Left lung (tissue), 10 donors: ENCODE results near the gene PDYN. TPM values are rescaled to one million over a fixed set of nuclear protein-coding genes. Genes with fewer than 3 reads are reported as not detected.

Source experiments
- ATAC-seq: fragments of 200-7000 bp; cut with Tn5 transposase; one replicate; pipeline ENCODE4 v1.9.1; 2020; ENCODE audit warnings: moderate library complexity
- DNase-seq, 4 donors: peaks; one replicate each; pipeline ENCODE4 v3.0.0-alpha.2; 2013 to 2020
- H3K27ac ChIP-seq, 2 donors: fragments of 200-600 bp; sonication (generic) in 1 of 2; one replicate each; pipeline versions ENCODE4 v1.5.0 to v1.8.0; 2020 to 2021
- H3K27me3 ChIP-seq, 2 donors: fragments of 200-600 bp; sonication (generic) in 1 of 2; one replicate each; pipeline versions ENCODE4 v1.5.0 to v1.8.0; 2020 to 2021
- H3K36me3 ChIP-seq, 2 donors: fragments of 200-600 bp; sonication (generic) in 1 of 2; one replicate each; pipeline versions ENCODE4 v1.5.0 to v1.8.0; 2020 to 2021
- H3K4me1 ChIP-seq, 2 donors: fragments of 200-600 bp; one replicate each; pipeline ENCODE4 v1.8.0; 2021
- H3K4me3 ChIP-seq, 2 donors: fragments of 200-600 bp; sonication (generic) in 1 of 2; one replicate each; pipeline versions ENCODE4 v1.5.0 to v1.8.0; 2020 to 2021; ENCODE audit warnings: mild to moderate bottlenecking in 1 of 2
- H3K9me3 ChIP-seq, 2 donors: fragments of 200-600 bp; sonication (generic) in 1 of 2; one replicate each; pipeline versions ENCODE4 v1.5.0 to v1.8.0; 2020 to 2021
- intact Hi-C, 2 donors: fragments of 100-400 bp; cut with DNase I; formaldehyde crosslinking; loops; one replicate each; pipeline versions ENCODE4 v1.11.2 to v1.14.2; 2022
- polyA plus RNA-seq, 6 donors: library from polyadenylated mRNA; unstranded; fragments of 120-200 nt; gene quantifications; one replicate each; pipeline ENCODE4 v1.2.1, GENCODE V29; 2013; ENCODE audit not compliant: insufficient read length in 6 of 6
- total RNA-seq, 2 donors: library from RNA; stranded (reverse); fragmentation: NEBNext Ultra II Directional; extraction: Animal tissue kit (Norgen Biotek cat#: 25700); gene quantifications; one replicate each; pipeline ENCODE4 v1.2.1, GENCODE V29; 2021
- TF ChIP-seq, protein P1 (sequence below), 2 donors: fragments of 200-600 bp; sonication (generic) in 1 of 2; IDR thresholded peaks; one replicate each; pipeline versions ENCODE4 v1.5.0 to v1.8.0; 2021; ENCODE audit warnings: antibody characterized with exemption in 2 of 2
- donor health status: DM: no; HTN: yes; CAD: no.
- donor health status: DM: no; HTN: no; CAD: no.

Gene PDYN
- total and polyA plus RNA-seq, 8 donors = not detected

DNA sequence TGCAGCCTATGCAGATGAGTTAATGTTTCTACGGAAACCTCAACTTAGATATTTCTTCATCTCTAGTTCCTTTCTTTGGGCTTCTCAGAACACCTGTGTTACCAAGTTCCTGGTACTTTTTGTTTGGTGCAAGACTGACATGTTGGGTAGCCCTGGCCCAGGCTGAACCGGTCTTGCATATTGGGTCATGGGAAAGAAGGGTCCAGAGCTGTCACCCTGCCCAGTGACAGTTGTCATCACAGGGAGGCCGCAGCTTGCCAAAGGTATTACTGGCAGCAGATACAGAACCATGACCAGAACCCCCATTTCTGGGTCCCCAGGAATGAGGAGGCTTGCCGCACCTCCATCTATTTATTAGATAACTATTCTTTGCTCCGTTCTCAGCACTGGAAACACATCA, 40.2 kb downstream of the PDYN start:
- intact Hi-C loops = no loop called here
- Histone ChIP-seq H3K4me1 (peaks cover 0 to 53% of the 10 kb centered on the region in 2 donors), H3K27me3 (peaks cover 0 to 24% of the 10 kb centered on the region in 2 donors), H3K36me3 (no peaks in the 10 kb centered on the region), H3K9me3 (no peaks in the 10 kb centered on the region), H3K4me3 (no peak overlapping the region), H3K27ac (peak overlapping the region in 1 of 2 donors; percentile 81)
- ATAC-seq = no peak
- no peak for DNase-seq
- TF ChIP-seq, protein P1, sequence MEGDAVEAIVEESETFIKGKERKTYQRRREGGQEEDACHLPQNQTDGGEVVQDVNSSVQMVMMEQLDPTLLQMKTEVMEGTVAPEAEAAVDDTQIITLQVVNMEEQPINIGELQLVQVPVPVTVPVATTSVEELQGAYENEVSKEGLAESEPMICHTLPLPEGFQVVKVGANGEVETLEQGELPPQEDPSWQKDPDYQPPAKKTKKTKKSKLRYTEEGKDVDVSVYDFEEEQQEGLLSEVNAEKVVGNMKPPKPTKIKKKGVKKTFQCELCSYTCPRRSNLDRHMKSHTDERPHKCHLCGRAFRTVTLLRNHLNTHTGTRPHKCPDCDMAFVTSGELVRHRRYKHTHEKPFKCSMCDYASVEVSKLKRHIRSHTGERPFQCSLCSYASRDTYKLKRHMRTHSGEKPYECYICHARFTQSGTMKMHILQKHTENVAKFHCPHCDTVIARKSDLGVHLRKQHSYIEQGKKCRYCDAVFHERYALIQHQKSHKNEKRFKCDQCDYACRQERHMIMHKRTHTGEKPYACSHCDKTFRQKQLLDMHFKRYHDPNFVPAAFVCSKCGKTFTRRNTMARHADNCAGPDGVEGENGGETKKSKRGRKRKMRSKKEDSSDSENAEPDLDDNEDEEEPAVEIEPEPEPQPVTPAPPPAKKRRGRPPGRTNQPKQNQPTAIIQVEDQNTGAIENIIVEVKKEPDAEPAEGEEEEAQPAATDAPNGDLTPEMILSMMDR (IDR thresholded peaks at IDR 0.05) = no peak

DNA sequence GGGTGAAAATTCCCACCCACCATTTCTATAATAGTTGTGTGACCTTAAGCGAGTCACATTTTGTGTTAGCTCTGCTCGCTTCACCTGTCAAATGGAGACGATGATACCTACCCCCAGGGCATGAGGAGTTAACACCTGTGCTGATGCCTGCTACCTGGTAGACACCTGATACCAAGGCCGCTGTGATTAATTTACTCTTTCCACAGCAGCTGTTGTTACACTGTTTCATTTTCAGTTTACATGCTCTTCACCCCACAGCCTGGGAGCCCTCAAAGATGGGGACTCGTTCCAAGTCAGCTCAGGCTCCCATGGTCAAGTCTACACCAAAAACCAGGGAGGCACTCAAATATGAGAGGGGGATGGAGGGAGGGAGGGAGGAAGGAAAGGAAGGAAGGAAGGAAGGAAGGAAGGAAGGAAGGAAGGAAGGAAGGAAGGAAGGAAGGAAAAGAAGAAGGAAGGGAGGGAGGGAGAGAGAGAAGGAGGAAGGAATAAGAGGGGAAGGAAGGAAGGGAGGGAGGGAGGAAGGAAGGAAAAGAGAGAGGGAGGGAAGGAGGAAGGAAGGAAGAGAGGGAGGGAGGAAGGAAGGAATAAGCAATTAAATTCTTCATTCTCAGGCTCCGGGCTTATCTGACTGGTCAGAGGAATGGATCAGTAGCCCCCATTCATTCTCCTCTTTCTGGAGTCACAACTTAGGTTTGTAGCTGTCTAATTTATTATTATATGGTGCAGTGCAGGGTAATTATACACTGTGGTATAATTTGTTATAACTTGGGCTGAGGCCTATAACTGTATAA, 40.9 kb downstream of the PDYN start:
- H3K27me3 ChIP-seq = peaks cover 0 to 22% of the 10 kb centered on the region in 2 donors
- no peaks in the 10 kb centered on the region for H3K9me3 ChIP-seq
- H3K36me3 ChIP-seq = no peaks in the 10 kb centered on the region
- intact Hi-C loops = no loop called here
- H3K4me3 ChIP-seq = no peak overlapping the region
- peak overlapping the region in 1 of 2 donors; percentile 81 for H3K27ac ChIP-seq
- peaks cover 0 to 58% of the 10 kb centered on the region in 2 donors for H3K4me1 ChIP-seq
- TF ChIP-seq, protein P1 (IDR thresholded peaks at IDR 0.05) = no peak
- ATAC-seq (no peak), DNase-seq (no peak)

DNA sequence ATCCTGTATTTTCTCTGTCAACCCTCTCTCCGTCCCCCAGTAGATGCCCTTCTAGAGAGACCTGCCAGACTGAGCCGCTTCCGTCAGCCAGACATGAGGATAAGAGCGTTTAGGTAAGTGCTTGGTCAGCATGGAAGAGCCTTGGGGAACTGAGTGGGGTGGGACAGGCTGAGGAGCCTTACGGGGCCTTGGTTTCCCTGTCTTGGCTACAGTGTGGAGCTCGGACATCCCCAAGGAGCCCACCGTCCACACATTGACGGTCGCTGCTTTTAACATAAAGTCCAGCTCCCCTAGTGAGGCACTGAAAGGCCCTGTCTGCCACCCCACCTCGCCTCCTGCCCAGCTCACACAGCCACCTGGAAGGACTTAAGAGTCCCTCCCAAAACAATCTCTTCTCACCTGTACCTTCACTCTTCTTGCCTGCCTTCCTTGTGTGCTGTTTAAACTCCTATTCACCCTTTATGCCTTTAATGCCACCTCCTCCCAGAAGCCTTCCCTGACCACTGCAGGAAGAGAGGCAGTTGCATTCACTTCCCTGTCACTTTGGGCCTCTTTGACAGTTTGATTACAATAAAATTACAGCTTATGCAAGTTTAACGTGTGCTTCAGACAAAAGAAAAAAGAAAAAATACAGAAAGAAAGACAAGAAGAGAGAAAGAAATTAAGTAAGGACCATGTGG, 42.3 kb downstream of the PDYN start:
- ATAC-seq (no peak), DNase-seq (no peak)
- Histone ChIP-seq H3K27ac (peak overlapping the region in 1 of 2 donors; percentile 81), H3K27me3 (peaks cover 0 to 30% of the 10 kb centered on the region in 2 donors), H3K36me3 (no peaks in the 10 kb centered on the region), H3K4me1 (peaks cover 0 to 72% of the 10 kb centered on the region in 2 donors), H3K4me3 (no peak overlapping the region), H3K9me3 (no peaks in the 10 kb centered on the region)
- intact Hi-C loops = no loop called here
- TF ChIP-seq, protein P1 (IDR thresholded peaks at IDR 0.05) = no peak

DNA sequence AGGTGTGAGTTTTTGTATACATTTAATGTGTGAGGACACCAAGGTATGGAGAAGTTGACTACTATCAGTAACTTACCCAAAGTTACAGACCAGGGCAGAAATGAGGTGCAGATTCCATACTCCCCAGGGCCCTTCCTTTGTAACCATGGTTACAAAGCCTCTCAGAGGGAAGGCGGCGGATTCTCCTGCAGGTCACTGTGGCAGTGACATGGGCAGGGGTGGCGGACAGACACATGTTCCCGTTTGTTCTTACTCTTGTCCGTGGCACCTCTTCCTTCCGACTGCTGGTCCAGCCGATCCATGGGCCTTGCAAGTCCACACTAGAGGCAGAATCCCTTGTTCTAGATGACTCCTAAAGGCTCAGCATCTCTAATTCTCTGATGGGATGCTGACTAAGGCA, 43.0 kb downstream of the PDYN start:
- TF ChIP-seq, protein P1 (IDR thresholded peaks at IDR 0.05) = no peak
- H3K27ac ChIP-seq = no peak overlapping the region
- intact Hi-C loops = no loop called here
- H3K4me1 ChIP-seq = peaks cover 0 to 79% of the 10 kb centered on the region in 2 donors
- H3K36me3 ChIP-seq = no peaks in the 10 kb centered on the region
- no peak overlapping the region for H3K4me3 ChIP-seq
- DNase-seq (no peak), ATAC-seq (no peak)
- peaks cover 0 to 32% of the 10 kb centered on the region in 2 donors for H3K27me3 ChIP-seq
- no peaks in the 10 kb centered on the region for H3K9me3 ChIP-seq
